GM19043 (cell line): ENCODE results near the gene PPP2R5C.
"Not testable (repeated sequence)": the region's sequence is repeated elsewhere in the genome, so short reads cannot be mapped to it uniquely, and the experiment has no call there.

Experiments
- ATAC-seq: cut with Tn5 transposase; IDR thresholded peaks from one replicate; pipeline ENCODE4 v1.9.1; 2021; ENCODE audit warnings: low read depth; ENCODE audit not compliant: unreplicated experiment

The PPP2R5C gene

DNA sequence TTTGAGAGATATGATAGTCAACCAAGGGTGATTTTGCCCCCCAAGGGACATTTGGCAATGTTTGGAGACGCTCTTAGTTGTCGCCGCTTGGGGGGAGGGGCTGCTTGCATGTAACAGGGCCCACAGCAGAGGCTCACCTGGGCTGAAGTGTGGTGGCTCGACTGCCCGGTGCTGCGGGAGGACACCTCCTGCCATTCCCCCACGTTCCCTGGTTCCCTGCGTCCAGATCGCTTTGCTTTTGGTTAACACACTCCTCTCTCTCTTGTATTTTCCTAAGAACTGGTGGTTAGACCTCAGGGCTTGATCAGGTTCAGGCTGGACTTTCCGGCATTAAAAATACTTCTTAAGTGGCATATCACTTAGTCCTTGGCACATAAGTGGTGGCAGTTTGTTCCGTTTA lies 18.9 kb downstream of the PPP2R5C start:
- ATAC-seq = no peak

DNA sequence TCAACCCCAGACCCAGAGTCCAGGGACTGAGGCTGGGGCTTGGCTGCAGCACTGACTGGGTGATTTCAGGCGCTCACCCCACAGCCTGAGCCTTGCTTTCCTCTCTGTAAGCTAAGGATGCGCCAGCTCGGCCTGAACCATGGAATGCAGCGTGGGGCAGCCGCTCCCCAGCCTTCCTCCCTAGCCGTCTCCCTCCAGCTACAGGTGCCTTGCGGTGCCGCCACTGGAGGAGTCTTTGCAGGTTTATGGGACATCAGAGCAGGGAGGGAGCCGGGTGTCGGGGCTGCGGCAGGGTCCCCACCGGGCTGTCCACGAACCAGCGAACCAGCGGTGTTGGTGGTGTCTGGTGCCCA lies 19.4 kb downstream of the PPP2R5C start:
- ATAC-seq = no peak

DNA sequence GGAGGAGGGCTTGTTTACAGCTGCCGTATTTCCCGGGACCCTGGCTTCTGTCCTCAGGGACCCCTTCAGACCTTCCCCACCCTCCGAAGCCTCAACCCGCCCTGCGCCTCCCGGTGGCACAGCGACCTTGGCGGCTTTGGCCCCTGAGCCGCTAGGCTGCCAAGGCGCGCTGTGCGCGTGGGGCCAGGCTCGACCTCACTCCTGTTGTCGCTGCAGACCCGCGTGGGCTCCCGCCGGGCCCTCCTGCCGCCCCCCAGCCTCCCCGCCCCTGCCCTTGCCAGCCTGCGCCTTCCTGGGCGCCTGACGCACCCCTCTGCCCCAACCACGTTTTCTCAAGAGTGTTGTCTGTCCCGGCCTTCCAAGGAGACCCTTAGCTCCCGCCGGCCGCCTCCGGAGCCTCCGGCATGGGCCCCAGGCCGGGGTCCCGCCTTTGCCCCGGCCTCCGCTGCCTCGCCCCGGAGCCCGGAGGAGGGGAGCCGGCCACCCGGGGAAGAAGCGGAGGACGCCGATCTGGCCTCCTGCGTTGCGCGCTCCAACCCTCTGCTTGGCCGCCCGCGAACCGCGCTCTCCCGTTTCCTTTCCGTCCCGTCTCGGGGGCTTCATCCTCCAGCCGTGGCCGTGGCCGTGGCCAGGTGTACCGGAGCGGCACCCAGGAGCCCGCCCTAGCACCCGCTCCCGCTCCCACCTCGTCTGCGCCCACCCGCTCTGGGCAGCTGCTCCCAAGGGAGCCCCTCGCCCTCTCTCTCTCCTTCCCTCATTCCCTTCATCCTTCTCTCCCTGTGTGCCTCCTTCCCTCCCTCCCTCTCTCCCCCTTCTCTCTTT lies 19.9 kb downstream of the PPP2R5C start:
- no peak for ATAC-seq

DNA sequence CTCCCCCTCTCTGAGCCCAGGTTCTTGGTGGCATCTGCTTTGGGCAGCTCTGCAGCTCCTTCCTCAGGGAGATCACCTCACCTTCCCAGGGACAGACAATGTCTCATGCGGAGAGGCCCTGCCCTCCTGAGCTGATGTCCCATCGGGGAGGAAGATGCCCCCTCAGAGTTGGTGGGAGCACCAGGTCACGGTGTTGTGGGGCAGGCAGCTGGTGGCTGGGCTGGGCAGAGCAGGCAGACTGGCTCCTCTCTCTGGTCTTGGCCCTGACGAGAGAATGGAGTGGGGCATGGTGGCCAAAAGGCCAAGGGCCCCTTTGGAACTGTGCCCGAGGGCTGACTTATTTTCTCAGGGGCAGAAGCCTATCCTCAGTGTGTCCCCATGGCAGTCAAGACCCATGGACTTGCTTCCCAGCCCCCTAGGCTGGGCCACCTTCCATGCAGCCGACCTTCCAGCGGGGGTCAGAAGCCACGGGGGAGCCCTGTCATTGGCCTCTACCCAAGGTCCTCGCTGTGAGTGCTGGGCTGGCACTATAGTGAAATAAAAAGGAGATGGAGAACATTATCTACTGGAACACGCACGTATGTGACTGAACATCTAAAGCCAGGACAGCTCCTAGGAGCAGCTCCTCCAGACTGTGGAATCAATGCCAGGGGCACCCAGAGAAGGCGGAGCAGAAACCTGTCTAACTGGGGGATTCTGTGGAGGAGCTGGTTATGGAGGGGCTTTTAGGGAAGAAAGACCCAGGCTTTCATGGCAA lies 21.9 kb downstream of the PPP2R5C start:
- no peak for ATAC-seq

DNA sequence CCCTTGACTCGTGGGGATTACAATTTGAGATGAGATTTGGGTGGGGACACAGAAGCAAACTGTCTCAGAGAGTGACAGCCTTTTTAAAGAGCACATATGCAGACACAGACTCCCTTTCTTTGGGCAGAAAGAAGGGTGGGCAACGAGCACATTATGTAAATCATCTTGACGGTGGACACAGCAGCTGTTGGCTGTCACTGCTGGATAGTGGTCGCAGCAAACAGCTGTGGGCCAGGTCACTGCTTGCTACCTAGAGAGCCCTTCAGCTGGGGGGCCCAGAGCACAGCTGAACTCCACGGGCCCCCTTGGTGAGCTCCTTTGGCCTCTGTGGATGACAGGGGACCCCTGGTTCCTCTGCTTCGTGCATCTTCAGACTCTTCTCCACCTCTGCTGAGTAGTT lies 23.1 kb downstream of the PPP2R5C start:
- ATAC-seq = no peak

DNA sequence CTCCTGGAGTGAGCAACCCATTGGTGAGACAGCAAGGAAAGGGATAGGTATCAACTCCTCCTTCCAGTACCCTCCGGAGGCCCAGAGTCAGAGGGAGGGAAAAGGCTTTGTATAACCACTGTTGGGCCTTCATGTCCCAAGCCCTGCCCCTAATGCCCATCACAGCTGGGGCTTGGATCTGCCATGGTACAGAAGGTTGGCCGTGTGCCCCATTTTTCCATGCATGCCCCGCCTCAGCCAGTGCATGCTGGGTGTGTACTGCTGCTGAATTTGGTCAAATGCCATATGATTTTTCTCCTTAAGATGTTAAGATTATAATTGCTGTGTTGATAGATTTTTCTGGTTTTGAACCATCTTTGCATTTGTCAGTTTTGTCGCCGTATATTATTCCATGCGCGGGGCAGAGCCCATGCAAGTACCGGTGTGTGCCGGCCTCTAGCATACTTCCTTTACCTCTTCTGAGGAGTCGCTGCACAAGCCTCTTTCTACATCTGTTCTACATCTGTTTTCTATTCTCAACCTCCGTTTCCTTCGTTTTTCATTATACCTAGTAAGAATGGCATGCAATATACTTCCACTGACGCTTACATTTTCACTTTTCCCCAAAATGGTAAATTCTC lies 26.6 kb downstream of the PPP2R5C start:
- ATAC-seq = no peak

DNA sequence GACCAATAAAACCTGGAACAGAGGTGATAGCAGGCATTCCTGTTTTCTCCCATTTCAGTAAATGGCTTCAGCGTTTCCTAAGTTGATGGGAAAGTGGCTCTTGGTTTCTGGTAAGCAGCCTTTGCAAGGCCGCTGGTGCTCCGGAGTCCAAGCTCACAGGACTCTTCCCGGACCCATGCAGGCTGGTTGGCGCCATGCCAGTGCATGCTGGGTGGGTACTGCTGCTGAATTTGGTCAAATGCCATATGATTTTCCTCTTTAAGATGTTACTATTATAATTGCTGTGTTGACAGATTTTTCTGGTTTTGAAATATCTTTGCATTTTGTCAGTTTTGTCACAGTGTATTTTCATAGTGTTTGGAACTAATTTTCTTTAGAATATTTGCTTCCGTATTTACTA lies 27.7 kb downstream of the PPP2R5C start:
- ATAC-seq = no peak

DNA sequence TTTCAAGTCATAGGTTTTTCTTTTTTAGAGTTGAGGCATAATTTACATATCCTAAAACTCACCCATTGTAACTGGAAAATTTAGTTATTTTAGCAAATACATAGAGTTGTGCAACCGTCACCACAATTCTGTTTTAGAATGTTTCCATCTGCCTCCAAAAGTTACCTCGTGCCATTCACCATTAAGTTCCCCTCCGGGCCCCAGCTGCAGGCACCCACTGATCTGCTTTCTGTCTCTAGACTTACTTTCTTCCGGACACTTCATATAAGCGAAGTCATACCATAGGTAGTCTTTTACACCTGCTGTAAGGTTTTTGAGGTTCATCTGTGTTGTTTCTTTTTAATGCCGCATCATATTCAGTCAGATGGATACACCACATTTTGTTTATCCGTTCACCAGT lies 28.7 kb downstream of the PPP2R5C start:
- ATAC-seq = no peak

DNA sequence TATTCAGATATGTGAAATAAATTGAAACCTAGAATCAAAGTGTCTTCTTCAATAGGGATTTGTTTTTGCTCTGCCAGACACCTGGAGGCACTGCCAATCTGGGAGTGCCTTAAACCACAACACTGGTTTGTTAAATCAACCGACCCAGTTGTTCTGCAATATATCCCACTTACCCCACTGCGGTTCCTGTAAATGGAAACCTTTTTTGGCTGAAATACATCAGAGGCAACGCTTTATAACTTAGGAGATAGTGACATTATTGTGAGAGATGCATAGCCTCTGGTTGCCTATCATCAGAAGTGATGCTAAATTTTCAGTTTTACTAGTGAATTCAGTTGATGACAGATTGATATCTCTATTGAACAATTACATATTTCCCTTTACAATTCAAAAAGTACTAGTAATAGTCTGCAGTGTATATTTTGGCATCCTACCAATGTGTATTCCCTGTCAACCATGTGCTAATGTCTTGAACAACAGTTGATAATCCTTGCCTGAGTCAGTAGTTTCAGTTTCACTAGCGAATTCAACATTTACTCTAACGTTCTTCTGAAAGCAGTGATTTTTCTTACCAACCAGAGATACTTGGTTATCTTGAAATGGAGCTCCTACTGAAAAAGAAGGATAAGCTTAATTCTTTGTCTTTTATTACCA lies 30.5 kb downstream of the PPP2R5C start:
- ATAC-seq = no peak

DNA sequence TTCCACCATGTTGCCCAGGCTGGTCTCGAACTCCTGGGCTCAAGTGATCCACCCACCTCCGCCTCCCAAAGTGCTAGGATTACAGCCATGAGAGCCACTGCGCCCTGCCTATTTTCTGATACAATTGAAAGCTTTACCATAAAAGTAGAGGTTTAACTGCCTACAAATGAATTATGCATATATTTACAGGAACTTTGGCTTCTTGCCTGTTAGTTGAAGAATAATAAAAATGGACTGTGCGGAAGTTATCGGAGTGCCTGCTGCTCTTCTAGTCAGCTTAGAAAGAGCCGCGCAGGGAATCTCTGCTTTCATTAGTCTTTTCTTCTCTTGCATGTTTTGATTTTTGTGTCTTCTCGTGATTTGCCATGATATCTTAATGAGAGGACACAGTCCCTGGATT lies 34.5 kb downstream of the PPP2R5C start:
- no peak for ATAC-seq

DNA sequence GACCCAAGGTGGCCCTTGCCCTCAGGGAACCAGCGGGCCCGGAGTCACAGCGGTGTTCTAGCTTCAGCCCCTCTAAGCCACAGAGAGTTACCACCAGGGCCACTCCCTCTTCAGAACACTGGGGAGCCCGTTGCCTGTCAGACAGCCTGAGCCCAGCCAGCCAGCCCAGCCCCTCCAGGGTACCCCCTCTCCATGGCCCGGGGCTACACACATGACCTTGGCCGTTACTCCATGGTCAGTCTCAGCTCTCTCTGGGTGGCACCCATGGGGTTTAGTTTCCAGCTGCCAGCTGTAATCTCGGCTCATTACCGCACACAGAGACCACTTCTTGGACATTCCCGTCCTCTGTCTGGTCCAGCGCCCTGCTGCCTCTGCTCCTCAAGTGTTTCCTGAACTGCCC lies 35.0 kb downstream of the PPP2R5C start:
- ATAC-seq = no peak

DNA sequence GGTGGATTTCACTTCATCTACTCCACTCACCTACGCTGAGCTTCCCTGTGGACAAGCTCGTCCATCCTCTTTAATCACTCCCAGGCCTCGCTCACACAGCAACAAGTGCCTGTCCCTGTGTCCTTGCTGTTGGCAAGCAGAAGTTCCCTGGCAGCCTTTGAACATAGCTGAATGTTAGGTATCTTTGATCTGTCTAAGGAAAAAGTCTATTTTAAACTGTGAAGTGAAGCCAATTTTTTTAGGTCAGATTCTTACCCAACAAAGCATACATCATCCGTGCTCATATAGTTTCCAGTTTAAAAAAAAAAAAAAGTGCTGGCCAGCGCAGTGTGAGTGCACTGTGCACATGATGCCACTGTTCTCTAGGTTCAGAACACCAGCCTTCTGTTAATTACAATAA lies 36.3 kb downstream of the PPP2R5C start:
- ATAC-seq = no peak

DNA sequence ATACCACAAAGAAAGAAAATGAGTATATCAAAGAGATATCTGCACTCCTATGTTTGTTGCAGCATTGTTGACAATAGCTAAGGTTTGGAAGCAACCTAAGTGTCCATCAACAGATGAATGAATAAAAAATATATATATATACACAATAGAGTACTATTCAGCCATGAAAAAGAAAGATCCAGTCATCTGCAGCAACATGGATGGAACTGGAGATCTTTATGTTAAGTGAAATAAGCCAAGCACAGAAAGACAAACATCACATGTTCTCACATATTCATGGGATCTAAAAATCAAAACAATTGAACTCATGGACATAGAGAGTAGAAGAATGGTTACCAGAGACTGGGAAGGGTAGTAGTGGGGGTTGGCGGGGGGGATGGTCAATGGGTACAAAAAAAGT lies 42.9 kb downstream of the PPP2R5C start:
- ATAC-seq = not testable (repeated sequence)

DNA sequence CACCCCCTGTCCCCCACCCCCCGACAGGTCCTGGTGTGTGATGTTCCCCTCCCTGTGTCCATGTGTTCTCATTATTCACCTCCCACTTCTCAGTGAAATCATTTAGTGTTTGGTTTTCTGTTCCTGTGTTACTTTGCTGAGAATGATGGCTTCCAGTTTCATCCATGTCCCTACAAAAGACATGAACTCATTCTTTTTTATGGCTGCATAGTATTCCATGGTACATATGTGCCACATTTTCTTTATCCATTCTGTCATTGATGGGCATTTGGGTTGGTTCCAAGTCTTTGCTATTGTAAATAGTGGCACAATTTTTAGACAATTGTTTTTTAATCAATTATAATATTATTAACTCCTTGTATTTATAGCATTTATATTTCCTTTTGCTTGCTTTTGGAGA lies 44.7 kb downstream of the PPP2R5C start:
- not testable (repeated sequence) for ATAC-seq

DNA sequence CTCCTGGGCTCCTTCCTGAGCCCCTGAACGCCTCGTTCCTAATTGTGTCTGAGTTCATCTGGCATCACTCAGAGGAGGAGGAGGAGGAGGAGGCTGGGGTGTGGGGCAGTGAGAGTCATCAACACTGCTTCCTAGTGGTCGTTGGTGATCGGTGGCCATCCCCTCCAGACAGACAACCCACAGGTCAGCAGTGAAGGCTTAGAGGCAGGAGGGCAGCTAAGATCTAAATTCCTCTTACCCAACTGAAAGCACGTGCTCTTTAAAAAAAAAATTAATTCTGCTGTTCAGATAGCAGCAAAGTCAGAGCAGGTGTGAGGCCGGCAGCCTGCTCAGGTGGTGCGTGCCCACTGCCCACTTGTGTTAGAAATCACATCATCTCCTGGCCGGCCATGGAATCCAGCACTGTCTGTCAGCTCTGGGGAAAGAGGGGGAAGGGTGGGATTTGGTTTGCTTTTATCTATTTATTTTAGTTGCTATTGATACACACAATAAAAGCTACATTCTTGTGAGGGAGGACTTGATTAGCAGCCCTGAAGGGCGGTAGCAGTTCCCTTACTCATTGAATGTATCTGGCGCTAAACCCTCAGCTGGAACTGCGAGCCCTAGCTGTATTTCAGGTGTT lies 46.6 kb downstream of the PPP2R5C start:
- no peak for ATAC-seq

DNA sequence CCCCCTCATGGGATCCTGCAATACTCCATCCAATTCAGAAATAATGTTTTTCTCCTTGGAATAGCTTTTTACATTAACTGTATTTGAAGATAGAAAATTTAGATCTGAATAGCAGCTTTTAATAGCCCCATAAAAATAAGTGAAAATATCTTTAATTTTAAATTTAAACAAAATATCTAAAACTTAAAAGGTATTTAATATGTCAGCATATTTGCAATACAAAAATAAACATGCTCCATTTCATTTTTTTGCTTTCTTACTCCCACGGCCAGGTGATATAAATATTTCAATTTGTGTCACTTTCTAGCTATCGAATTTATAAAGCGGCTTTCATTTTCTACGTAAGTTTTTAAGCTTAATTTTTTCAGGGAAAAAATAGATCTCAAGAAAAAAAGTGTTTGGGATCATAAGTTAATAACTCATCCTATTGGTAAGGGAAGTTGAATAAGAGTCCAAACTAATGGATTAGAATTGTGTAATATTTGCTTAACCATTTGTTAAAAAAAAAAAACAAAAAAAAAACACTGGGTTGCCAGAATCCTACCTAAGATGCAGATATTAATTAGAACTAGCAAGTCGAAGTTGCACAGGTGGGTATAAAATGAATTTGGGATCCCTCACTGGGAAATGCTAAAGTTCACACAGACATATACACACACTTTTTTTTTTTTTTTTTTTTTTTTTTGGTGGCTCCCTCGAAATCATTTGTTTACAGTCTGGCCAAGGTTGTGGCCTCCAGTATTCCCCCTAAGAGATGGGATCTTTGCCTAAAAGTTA lies 47.6 kb downstream of the PPP2R5C start:
- ATAC-seq = no peak

DNA sequence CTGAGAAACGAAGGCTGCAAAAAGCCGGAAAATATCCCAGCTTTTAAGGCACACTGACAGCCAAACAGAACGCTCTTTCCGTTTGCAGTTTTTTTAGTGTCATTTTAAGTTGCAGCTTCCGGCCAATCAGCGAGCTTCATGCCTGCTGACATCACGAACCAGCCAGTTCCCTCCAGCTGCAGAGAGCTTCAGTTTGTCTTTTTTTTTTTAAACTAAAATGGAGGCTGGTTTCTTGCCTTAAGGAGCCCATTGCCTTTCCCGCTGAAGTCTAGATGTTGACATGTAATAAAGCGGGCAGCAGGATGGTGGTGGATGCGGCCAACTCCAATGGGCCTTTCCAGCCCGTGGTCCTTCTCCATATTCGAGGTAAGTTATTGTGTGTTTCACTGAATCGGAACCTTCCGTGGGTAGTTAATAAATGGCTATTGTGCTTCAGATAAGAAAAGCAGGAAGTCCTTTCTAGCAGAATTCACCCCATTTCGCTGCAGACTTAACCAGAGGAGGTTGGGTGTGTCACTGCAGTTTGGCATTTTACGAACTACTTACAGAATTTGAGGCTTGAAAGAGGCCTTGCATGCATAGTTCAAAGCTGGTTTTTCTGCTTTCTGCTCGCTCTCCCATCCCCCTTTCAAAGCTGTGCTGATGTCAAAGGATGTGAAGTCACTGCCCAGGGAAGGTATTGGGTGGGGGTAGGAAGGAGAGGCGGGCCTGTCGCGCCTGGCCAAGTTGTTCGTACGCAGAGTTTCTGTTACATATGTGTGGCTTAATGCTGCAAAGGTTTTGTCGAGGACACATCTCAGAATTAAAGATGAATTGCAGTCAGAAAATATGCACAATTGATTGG lies 48.4 kb downstream of the PPP2R5C start:
- ATAC-seq = peak; percentile 92

DNA sequence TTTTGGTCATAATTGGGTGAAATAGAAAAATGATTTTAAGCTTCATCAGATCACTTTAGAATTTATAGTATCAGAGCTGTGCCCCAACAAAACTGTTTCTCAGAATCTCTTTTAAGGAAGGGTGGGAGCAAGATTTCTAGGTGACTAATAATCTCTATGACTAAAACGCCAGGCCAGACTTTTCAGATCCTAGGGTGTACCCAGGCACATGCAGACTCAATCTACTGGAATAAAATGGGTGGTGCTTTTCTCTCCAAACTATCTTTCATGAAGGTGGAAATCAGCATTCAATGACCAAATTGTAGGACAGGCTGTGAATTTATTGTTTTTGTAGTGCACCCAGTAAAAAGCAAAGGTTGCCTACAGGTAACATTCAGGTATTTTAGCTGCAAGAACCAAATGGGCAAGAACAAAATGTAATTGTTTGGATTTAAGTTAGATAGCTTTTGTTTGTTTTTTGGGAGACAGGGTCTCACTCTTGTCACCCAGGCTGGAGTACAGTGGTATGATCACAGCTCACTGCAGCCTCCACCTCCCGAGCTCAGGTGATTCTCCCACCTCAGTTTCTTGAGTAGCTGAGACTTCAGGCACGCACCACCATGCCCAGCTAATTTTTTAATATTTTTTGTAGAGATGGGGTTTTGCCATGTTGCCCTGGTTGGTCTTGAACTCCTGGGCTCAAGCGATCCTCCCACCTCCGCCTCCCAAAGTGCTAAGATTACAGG lies 49.5 kb downstream of the PPP2R5C start:
- no peak for ATAC-seq
